KBM-7 (cell line): Measurements from ENCODE around the gene SLC35F3.
"Not testable (repeated sequence)": the region's sequence is repeated elsewhere in the genome, so short reads cannot be mapped to it uniquely, and the experiment has no call there.

ENCODE experiments used
- DNase-seq: peaks from one replicate; pipeline ENCODE4 v3.0.0-alpha.2; 2015
- in situ Hi-C: fragments of 300-500 bp; cut with MboI; formaldehyde crosslinking; loops from 2 replicates; pipeline ENCODE4 v1.14.3; 2020; ENCODE audit warnings: low sequenced_read_pairs, low pct_unique_long_range_greater_than_20kb, mixed read lengths

The SLC35F3 gene

DNA sequence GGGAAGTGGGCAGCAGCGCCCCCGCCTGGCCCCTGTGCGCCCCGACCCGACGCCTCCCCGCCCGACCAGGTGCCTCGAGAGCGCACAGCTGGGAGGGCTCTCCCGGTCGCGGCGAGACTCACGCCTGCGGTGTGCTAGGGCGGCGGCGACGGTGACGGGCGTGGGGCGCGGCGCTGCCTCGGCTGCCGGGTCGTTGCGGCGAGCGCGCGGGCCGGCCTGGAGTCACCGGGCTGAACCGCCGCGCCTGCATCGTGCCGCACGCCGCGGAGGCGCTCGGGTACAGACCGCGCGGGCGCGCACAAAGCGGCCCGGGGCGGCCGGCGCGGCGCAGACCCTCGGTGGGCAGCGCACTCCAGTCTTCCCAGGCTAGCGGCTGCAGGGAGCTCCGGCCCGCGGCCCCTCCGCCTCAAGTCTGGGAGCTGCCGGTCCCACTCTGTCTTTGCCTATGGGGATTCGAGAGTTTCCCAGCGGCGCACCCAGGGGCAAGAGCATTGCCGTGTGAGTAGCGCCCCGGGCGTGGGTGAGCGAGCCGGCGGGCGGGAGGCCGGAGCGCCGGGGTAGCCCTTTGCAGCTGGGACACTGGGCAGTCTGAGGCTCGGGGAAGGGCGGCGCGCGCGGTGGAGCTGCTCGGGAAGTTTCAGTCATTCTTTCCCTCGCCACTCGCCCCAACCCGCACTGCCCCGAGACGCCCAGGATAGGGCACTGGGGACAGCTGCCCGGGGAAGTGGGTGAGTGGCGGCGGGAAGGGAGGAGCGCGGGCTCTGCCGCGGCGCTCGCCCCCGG is at the start of gene SLC35F3:
Gene SLC35F3, plus strand, starts transcription at position 44 of the 783 bp plus-strand sequence.
- in situ Hi-C loops, result no loop called here

DNA sequence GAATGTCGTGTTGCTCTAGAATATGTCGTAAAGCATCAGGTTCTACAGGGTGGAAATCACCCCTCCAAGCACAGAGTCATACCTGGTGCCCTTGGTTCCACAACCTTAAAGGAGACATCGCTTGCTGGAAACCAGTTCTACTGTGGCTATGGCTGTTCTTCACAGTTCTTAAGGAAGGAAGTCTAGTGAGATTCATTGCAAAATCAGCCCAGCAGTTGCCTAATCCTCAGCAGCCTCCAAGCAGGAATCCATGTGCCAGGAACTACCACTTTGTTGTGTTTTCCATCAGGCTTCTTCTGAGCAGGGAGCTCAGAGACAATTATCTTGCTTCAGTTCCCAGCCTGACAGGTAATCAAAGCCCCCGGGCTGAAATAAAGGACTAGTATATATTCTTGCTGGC is 45.0 kb upstream of the SLC35F3 start:
- no peak for DNase-seq
- in situ Hi-C loops, result no loop called here

More for the DNA sequence above, at the start of gene SLC35F3:
- DNase-seq, result peak; percentile 8

DNA sequence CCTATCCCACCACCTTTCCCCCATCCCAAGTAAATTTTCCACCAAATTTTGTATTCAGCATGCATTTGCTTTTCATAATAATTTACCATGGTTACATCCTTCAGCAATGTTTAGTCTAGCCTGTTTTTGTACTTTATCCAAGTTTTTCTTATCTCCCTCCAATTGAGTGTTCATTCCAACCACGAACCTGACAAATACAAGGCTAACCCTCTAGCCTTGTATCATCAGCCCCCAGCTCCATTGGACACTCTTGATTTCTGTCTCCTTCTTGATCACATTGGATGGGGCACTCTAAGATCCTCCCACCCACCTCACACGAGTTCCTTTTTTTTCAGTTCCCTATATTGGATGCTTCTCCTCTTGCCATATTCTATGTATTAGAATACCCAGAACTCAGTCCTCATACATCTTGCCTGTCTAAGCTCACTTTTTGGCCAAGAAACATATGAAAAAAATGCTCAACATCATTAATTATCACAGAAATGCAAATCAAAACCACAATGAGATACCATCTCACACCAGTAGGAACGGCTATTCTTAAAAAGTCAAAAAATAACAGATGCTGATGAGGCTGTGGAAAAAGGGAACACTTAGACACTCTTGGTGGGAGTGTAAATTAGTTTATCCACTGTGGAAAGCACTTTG is 40.5 kb upstream of the SLC35F3 start:
- in situ Hi-C loops, result no loop called here

DNA sequence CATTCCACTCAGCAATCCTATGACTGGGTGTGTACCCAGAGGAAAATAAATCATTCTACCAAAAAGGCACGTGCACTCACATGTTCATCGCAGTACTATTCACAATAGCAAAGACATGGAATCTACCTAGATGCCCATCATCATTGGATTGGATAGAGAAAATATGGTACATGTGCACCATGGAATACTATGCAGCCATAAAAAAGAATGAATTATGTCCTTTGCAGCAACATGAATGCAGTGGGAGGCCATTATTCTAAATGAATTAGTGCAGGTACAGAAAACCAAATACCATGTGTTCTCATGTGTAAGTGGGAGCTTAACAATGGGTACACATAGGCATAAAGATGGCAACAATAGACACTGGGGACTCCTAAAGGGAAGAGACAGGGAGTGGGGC is 39.9 kb upstream of the SLC35F3 start:
- no peak for DNase-seq
- in situ Hi-C loops, result no loop called here

More for the DNA sequence above, 40.5 kb upstream of the SLC35F3 start:
- peak; percentile 8 for DNase-seq

DNA sequence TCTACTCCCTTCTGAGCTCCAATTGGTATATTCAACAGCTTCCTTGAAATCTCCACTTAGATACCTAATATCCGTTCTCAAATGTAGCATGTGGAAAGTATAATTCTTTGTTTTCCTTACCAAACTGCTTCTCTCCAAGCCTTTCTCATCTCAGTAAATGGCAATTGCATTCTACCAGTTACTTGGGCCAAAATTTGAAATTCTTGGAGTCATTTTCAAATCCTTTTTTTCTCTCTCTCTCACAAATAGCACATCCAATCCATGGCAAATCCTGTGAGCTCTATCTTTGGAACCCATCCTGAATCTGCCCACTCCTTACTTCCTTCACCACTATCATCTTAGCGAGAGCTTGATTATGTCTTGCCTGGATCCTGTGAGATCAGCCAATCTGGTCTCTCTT is 39.3 kb upstream of the SLC35F3 start:
- no peak for DNase-seq
- in situ Hi-C loops, result no loop called here

DNA sequence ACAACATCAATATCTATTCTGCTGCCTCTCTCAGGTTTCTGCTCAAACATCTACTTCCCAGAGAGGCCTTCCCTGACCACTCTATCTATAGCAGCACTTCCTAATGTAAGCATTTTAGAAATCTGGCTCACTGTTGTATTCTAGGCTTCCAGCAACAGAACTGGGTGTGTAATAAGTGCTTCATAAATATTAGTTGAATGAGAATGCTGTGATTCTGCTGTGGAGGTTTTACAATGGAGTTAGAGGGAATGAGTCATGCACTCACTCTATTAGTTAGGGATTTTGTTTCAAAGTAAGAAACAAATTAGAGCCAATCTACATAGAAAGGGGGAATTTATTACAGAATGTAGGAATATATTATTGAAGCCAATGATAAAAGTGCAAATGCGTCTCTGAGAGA is 38.6 kb upstream of the SLC35F3 start:
- in situ Hi-C loops, result no loop called here
- no peak for DNase-seq

DNA sequence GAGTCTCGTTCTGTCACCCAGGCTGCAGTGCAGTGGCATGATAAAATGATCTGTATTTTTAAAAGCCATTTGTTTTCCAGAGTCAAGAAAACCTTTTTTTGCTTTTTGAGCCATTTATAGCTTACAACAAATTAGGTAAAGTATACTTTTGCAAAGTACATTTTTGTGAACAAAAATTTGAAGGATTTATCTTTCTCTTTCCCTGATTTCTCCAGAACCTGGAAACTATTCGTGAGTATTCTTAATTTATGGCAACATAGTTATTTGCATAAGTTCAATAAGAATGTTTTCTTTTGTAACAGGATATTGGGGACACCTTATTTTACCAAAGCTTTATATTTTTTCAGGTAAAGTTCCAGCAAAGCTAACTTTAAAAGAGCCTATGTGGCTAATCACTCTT is 37.4 kb upstream of the SLC35F3 start:
- no peak for DNase-seq
- in situ Hi-C loops, result no loop called here

DNA sequence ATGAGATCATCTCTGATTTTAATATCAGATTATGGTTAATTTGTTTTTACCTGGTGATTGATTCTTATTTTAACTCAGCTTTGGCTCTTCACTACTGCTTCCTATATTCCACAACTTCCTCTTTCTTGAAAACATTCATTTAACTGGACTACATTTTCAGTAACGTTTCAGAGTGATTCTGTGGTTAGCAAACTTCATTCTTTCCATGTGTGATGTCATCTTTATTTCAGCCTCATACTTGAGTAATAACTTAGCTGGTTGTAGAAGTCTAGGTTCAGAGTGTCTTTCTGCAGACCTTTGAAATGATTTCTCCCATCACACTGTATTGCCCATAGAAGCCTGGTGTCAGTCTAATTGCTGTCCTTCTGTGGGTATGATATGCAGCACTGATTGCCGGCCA is 36.0 kb upstream of the SLC35F3 start:
- peak; percentile 66 for DNase-seq
- in situ Hi-C loops, result no loop called here

DNA sequence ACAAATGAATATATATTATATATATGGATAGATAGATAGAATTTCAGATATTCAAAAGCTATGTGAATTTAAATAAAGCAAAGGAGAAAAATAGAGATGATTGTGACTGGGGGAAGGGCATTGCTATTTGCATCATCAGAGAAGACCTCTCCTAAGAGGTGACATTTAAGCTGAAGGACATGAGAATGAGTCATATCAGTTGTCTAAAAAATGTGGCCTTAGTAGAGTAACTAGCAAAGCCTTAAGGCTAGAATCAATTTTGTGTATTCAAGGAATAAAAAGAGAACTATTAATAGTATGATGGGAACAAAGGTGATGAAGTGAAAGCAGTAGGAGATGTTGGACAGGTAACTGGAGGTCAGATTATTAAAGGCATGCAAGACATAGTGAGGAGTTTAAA is 34.8 kb upstream of the SLC35F3 start:
- DNase-seq, result no peak
- in situ Hi-C loops, result no loop called here

DNA sequence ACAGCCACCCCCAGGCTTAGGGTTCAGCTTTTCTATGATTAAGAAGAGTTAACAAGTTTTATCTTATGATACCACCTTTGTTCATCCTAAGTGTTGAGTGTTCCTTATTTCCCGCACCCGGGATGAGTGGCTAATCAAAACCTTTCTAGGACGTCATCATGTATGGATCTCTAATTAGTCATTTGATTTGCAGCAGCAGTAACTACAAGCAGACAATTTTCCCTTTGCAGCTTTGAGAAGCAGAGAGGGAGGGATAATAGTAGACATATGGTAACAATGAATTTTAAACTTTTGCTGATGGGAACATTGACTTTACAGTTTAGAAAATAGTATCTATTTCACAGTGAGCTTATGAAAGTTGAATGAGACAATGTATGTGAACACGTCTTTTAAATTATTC is 30.8 kb upstream of the SLC35F3 start:
- no peak for DNase-seq
- in situ Hi-C loops, result no loop called here

DNA sequence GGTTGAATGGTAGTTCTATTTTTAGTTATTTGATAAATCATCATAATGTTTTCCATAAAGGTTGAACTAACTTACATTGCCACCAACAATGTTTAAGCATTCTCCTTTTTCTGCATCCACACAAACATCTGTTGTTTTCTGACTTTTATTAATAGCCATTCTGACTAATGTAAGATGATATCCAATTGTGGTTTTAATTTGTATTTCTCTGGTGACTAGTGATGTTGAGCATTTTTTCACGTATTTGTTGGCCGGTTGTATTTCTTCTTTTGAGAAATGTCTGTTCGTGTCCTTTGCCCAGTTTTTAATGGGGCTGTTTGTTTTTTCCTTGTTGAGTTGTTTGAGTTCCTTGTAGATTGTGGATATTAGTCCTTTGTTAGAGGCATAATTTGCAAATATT is 24.6 kb upstream of the SLC35F3 start:
- in situ Hi-C loops, result no loop called here
- no peak for DNase-seq

DNA sequence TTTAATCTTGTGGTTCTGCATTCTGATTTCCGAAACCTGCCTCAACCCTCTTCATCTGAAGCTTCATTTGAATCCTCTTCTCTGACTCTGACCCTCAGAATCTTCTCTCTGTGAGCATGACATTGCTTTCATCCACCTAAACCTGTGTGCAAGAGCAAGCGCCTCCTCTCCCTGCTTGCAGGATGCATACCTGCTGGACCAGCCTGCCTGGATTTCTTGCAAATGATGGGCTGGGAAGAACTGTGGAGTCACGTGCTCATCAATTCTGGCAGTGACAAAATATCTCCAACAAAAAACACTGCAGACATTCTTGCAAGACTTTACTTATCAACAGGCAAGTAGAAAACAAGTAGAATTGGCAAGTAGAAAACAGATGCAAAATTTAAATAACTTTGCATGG is 20.8 kb upstream of the SLC35F3 start:
- in situ Hi-C loops, result no loop called here
- no peak for DNase-seq

DNA sequence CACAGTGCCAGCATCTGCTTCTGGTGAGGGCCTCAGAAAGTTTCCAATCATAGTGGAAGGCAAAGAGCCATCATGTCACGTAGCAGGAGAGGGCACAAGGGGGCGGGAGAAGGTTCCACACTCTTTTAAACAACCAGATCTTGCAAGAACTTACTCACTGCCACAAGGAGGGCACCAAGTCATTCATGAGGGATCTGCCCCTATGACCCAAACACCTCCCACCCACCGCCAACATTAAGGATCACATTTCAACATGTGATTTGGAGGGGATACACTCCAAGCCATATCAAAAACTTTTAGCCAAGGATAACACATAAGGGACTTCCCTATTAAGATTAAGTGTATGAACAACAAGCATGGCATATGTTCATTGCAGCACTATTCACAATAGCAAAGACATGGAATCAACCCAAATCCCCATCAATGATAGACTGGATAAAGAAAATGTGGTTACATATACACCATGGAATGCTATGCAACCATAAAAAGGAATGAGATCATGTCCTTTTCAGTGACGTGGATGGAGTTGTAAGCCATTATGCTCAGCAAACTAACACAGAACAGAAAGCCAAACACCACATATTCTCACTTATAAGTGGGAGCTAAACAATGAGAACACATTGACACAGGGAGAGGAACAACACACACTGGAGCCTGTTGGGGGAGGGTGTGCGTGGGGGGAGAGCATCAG is 19.9 kb upstream of the SLC35F3 start:
- no peak for DNase-seq
- in situ Hi-C loops, result no loop called here

DNA sequence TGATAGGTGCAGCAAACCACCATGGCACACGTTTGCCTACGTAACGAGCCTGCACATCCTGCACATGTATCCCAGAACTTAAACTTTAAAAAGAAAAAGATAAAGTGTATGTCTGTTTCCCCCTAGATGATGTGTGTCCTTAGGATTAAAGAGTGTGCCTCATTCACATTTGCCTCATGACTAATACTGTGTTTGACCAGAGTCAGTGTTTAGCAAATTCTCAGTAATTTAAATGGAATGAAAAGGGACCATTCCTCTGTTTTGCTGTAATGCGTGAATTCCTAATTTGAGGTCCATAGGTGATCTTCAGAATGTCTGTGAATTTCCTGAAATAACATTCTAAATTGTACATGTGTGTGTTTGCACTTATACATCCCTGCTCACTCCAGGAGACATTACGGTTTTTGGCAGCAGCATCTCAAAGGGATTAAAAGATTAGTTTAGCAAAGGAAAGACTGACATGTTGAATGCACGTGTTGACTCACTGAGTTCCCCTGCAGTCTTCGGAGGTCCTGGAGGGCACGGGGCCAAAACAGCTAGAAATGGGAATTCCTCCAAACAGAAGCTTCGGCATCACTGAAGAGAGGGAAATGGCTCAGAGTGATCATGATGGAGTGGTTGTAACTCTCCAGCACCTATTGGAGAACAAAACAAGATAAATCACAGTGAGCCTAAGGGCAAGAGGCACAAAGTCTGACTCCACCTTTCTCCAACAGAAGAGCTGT is 19.1 kb upstream of the SLC35F3 start:
- in situ Hi-C loops, result no loop called here
- no peak for DNase-seq

DNA sequence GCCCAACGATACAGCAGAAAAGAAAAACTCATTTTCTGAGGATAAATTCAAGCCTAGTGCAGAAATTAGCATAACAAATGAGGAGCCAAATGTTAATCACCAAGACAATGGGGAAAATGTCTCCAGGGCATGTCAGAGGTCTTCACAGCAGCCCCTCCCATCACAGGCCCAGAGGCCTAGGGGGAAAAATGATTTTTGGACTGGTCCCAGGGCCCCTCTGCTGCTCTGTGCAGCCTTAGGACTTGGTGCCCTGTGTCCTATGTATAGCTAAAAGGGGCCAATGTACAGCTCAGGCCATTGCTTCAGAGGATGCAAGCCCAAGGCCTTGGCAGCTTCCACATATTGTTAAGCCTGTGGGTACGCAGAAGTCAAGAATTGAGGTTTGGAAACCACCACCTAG is 13.3 kb upstream of the SLC35F3 start:
- in situ Hi-C loops, result not testable (repeated sequence)

DNA sequence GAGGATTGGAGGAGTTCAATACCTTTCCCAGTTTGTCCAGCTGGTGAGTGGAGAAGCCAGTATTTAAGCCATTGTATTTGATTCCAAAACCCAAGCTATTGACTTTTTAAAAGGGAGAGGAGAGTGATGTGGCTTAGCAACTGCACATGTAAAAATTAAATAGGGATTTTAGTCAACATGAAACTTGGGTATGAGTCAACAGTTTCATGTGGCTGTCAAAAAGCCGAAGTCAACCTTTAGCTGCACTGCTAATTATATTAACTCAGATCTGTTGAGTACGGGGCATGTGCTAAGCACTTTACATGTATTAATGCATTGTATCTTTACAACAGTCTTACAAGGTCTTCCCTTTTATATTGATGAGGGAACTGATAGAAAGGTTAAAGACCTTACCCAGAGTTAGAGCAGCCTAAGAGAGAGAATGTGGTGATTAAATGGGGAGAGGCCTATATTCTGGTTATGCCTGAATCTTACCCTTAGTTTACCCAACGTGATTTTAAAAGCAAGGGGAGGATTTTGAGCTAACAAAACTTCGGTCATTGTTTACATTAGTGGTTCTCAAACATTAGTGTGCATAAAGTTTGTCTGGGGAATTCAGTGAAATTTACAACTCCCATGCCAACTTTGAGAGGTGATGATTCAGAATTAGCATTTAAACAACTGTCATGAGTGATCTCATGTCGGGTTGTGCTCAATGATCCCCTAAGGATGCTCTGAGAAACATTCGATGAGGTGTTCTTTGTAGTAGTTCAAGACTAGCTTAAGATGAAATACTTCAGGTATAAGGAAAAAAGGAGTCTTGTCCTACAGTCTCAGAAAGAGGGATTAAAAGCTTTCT is 6.9 kb upstream of the SLC35F3 start:
- no peak for DNase-seq
- in situ Hi-C loops, result no loop called here

More for the DNA sequence above, 13.3 kb upstream of the SLC35F3 start:
- DNase-seq, result not testable (repeated sequence)

DNA sequence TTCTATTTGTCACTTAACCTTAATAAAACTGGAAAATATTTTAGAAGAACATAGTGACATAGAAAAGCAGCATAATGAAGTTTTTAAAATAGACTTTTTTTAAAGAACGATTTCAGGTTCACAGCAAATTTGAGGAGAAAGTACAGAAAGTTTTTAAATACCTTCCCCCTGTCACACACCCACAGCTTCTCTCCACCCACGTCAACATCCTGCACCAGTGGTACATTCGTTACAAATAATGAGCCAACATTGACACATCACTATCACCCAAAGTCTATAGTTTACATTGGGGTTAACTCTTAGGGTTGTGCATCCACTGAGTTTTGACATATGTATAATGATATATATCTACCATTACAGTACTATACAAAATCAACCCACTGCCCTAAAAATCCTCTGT is 3.0 kb upstream of the SLC35F3 start:
- DNase-seq, result no peak
- in situ Hi-C loops, result no loop called here

DNA sequence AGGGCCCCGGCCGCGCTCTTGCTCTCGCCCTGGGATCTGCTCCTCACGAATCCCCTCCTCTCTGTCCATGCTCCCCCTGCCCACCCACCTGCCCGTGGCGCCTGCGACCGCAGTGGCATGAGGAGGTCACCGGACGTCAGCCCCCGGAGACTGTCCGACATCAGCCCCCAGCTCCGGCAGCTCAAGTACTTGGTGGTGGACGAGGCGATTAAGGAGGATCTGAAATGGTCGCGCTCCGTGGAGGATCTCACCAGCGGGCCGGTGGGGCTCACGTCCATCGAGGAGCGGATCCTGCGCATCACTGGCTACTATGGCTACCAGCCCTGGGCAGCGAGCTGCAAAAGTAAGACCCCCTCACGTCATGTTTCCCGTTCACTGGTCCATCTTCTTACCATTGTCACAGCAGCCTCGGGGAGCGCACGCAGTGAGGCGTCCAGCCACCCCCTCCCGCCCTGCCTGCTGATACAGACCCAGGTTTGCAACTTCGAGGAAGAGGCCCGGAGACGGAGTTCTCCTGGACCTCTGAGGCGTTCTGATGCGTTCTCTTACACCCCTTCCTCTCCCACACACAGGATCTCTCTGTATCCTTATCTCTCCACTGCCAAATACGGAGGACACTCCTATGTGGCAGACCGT is 1.1 kb downstream of the SLC35F3 start:
- in situ Hi-C loops, result no loop called here
- no peak for DNase-seq
